GM10248 (cell line): ENCODE measurements around the gene BOK.
"Not testable (repeated sequence)": the region's sequence is repeated elsewhere in the genome, so short reads cannot be mapped to it uniquely, and the experiment has no call there.

Source experiments
- CTCF ChIA-PET: fragments of 300-600 bp; sonication (Branson Sonifier 250); formaldehyde crosslinking; extraction: SDS; loops from one replicate; lab custom pipeline; 2021; ENCODE audit warnings: antibody characterized with exemption; lab: Yijun Ruan, JAX
- POLR2A ChIA-PET: fragments of 350-650 bp; sonication (Branson Sonifier 250); formaldehyde crosslinking; extraction: SDS; loops from one replicate; lab custom pipeline; 2020; ENCODE audit warnings: antibody characterized with exemption; lab: Yijun Ruan, JAX
- DNase-seq: peaks from one replicate; pipeline ENCODE4 v3.0.0; 2012; ENCODE audit errors: extremely low spot score
- CTCF ChIP-seq: IDR thresholded peaks from 2 replicates; pipeline ENCODE4 v1.5.1; 2012; ENCODE audit warnings: mild to moderate bottlenecking, low read depth; ENCODE audit errors: extremely low read depth, missing control alignments, control extremely low read depth

BOK gene

GRCh38 chr2:241565411-241565810 is 6.9 kb downstream of the BOK start:
- POLR2A ChIA-PET: no interaction called here
- no peak for TF ChIP-seq CTCF
- no peak for DNase-seq
- CTCF ChIA-PET: no interaction called here

GRCh38 chr2:241566021-241566420 is 7.5 kb downstream of the BOK start:
- POLR2A ChIA-PET, DNase-seq: not testable (repeated sequence)
- CTCF ChIA-PET: interaction anchor here (1.0 kb wide), 1 partner anchor 9 kb away, joined by 3 read pairs; no protein-coding TSS in a partner anchor

- CTCF ChIA-PET: interaction anchor here (1.0 to 1.3 kb wide), 3 partner anchors 8 to 32 kb away, joined by 3 read pairs; no protein-coding TSS in a partner anchor
These were observed 7.9 kb downstream of the BOK start for GRCh38 chr2:241566468-241566867.

GRCh38 chr2:241567266-241567665 is 8.7 kb downstream of the BOK start:
- CTCF ChIA-PET: interaction anchor here (1.2 to 1.3 kb wide), 2 partner anchors 29 to 31 kb away, joined by 3 read pairs; no protein-coding TSS in a partner anchor
- POLR2A ChIA-PET, DNase-seq: not testable (repeated sequence)

More at GRCh38 chr2:241566468-241566867, 7.9 kb downstream of the BOK start:
- no peak for TF ChIP-seq CTCF
- no peak for DNase-seq
- POLR2A ChIA-PET: no interaction called here

- CTCF ChIA-PET: interaction anchor here (1.2 to 1.3 kb wide), 2 partner anchors 30 to 31 kb away, joined by 3 read pairs; no protein-coding TSS in a partner anchor
- POLR2A ChIA-PET: no interaction called here
- no peak for TF ChIP-seq CTCF
- DNase-seq: no peak
These were observed 9.2 kb downstream of the BOK start for GRCh38 chr2:241567776-241568175.

GRCh38 chr2:241568726-241569125 is 10.2 kb downstream of the BOK start:
- POLR2A ChIA-PET: interaction anchor here (0.6 kb wide), 1 partner anchor 45 kb away, joined by 6 read pairs; no protein-coding TSS in a partner anchor
- no peak for TF ChIP-seq CTCF
- CTCF ChIA-PET: no interaction called here
- DNase-seq: no peak

- ChIA-PET CTCF (interaction anchor here (0.9 kb wide), 1 partner anchor 36 kb away, joined by 3 read pairs; no protein-coding TSS in a partner anchor), POLR2A (no interaction called here)
- no peak for DNase-seq
- no peak for TF ChIP-seq CTCF
These were observed 11.3 kb downstream of the BOK start for GRCh38 chr2:241569831-241570281.

GRCh38 chr2:241570961-241571581 is 12.5 kb downstream of the BOK start:
- no peak for DNase-seq
- TF ChIP-seq CTCF: no peak
- ChIA-PET POLR2A (no interaction called here), CTCF (no interaction called here)
